ENCODE data around the gene MRPL54. TPM values are rescaled to one million over a fixed set of nuclear protein-coding genes. Genes with fewer than 3 reads are reported as not detected.

Gene MRPL54
- total RNA-seq, 1 experiment from 2014 or later = 46.4 TPM

- DNase-seq = no peak
- POLR2A ChIA-PET = interaction anchor here (1.0 kb wide), 1 partner anchor 33 kb away, joined by 4 read pairs; no protein-coding TSS in a partner anchor
- no peaks in the 10 kb centered on the region for H3K9me3 ChIP-seq
- H3K27me3 Mint-ChIP-seq (ENCODE audit: insufficient read depth, unreplicated experiment) = peaks cover 8% of the 10 kb centered on the region
- H3K4me1 Mint-ChIP-seq (ENCODE audit: low read depth, unreplicated experiment) = no peaks in the 10 kb centered on the region
- no peaks in the 10 kb centered on the region for H3K36me3 Mint-ChIP-seq (ENCODE audit: insufficient read depth, unreplicated experiment)
- H3K4me3 ChIP-seq (ENCODE audit: low read depth, low read length) = no peak overlapping the region
- no TSS peak for BruUV-seq (replicated peaks)
- CTCF ChIA-PET = no interaction called here
- intact Hi-C loops (cut with micrococcal nuclease; ENCODE audit: unreplicated experiment) = no loop called here
- no peaks in the 10 kb centered on the region for H3K4me1 ChIP-seq
- no peaks in the 10 kb centered on the region for H3K9me3 Mint-ChIP-seq (ENCODE audit: unreplicated experiment)
- no peak for TF ChIP-seq CTCF (IDR thresholded peaks at IDR 0.05; ENCODE audit: insufficient read depth in 1 of 2, low read depth in 1 of 2, low read length in 1 of 2, severe bottlenecking in 1 of 2, unreplicated experiment in 1 of 2)
- H3K36me3 ChIP-seq (ENCODE audit: control insufficient read depth, insufficient read depth, low read length) = no peaks in the 10 kb centered on the region
- no peak overlapping the region for H3K27ac Mint-ChIP-seq (ENCODE audit: unreplicated experiment)
- no peaks in the 10 kb centered on the region; the same call in 1 of the 2 replicates for H3K27me3 ChIP-seq (replicated peaks; ENCODE audit: control insufficient read depth, insufficient read depth, low read length)
- no peak overlapping the region for H3K4me3 Mint-ChIP-seq (ENCODE audit: unreplicated experiment)
Observed at GRCh38 chr19:3796358-3796757, 33.9 kb downstream of the MRPL54 start.

DNA sequence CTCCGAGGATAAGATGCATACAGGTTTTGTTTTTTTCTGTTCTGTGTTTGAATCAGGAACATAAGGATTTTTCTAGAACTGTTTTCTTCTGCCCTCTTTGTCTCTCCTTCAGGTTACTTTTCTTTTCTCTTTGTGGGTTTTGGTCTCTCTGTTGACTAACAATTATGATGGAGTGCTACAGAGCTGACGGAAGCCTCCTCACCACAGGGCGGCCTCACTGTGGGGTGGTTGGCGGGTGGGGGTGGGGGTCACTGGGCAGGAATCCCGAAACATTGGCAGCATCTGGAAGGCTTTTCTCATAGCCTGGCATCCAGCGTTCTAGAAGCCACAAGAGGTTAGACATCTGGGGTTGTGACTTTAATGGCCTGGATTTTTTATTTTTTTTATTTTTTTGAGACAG is 35.7 kb downstream of the MRPL54 start:
- Histone ChIP-seq H3K4me3 (ENCODE audit: low read depth, low read length) (no peak overlapping the region), H3K27me3 (replicated peaks; ENCODE audit: control insufficient read depth, insufficient read depth, low read length) (no peaks in the 10 kb centered on the region; the same call in 1 of the 2 replicates), H3K36me3 (ENCODE audit: control insufficient read depth, insufficient read depth, low read length) (no peaks in the 10 kb centered on the region), H3K9me3 (no peaks in the 10 kb centered on the region), H3K4me1 (no peaks in the 10 kb centered on the region)
- no peak for DNase-seq
- ChIA-PET CTCF (no interaction called here), POLR2A (interaction anchor here (0.5 kb wide), 1 partner anchor 74 kb away, joined by 4 read pairs; no protein-coding TSS in a partner anchor)
- Mint-ChIP-seq H3K27ac (ENCODE audit: unreplicated experiment) (no peak overlapping the region), H3K36me3 (ENCODE audit: insufficient read depth, unreplicated experiment) (no peaks in the 10 kb centered on the region), H3K9me3 (ENCODE audit: unreplicated experiment) (no peaks in the 10 kb centered on the region), H3K27me3 (ENCODE audit: insufficient read depth, unreplicated experiment) (peaks cover 5% of the 10 kb centered on the region), H3K4me1 (ENCODE audit: low read depth, unreplicated experiment) (no peaks in the 10 kb centered on the region), H3K4me3 (ENCODE audit: unreplicated experiment) (no peak overlapping the region)
- BruUV-seq (replicated peaks) = no TSS peak
- no peak for TF ChIP-seq CTCF (IDR thresholded peaks at IDR 0.05; ENCODE audit: insufficient read depth in 1 of 2, low read depth in 1 of 2, low read length in 1 of 2, severe bottlenecking in 1 of 2, unreplicated experiment in 1 of 2)
- intact Hi-C loops (cut with micrococcal nuclease; ENCODE audit: unreplicated experiment) = no loop called here

GRCh38 chr19:3800996-3801395 is 38.5 kb downstream of the MRPL54 start:
- no peaks in the 10 kb centered on the region for H3K4me1 Mint-ChIP-seq (ENCODE audit: low read depth, unreplicated experiment)
- no peak overlapping the region for H3K4me3 ChIP-seq (ENCODE audit: low read depth, low read length)
- H3K4me1 ChIP-seq = no peaks in the 10 kb centered on the region
- no peaks in the 10 kb centered on the region for H3K36me3 ChIP-seq (ENCODE audit: control insufficient read depth, insufficient read depth, low read length)
- no peak for DNase-seq
- BruUV-seq (replicated peaks) = no TSS peak
- H3K36me3 Mint-ChIP-seq (ENCODE audit: insufficient read depth, unreplicated experiment) = no peaks in the 10 kb centered on the region
- H3K9me3 Mint-ChIP-seq (ENCODE audit: unreplicated experiment) = no peaks in the 10 kb centered on the region
- no peaks in the 10 kb centered on the region for H3K9me3 ChIP-seq
- POLR2A ChIA-PET = no interaction called here
- TF ChIP-seq CTCF (IDR thresholded peaks at IDR 0.05; ENCODE audit: insufficient read depth in 1 of 2, low read depth in 1 of 2, low read length in 1 of 2, severe bottlenecking in 1 of 2, unreplicated experiment in 1 of 2) = no peak
- no peaks in the 10 kb centered on the region; the same call in 1 of the 2 replicates for H3K27me3 ChIP-seq (replicated peaks; ENCODE audit: control insufficient read depth, insufficient read depth, low read length)
- H3K27ac Mint-ChIP-seq (ENCODE audit: unreplicated experiment) = no peak overlapping the region
- no peak overlapping the region for H3K4me3 Mint-ChIP-seq (ENCODE audit: unreplicated experiment)
- CTCF ChIA-PET = no interaction called here
- intact Hi-C loops (cut with micrococcal nuclease; ENCODE audit: unreplicated experiment) = no loop called here
- peaks cover 5% of the 10 kb centered on the region for H3K27me3 Mint-ChIP-seq (ENCODE audit: insufficient read depth, unreplicated experiment)

Measured in Caco-2 (cell line).